ENCODE measurements around the gene MTHFD1L.
A peak's percentile ranks its signal among the peaks of the same experiment; 100 is the strongest.
"Not testable (repeated sequence)": the region's sequence is repeated elsewhere in the genome, so short reads cannot be mapped to it uniquely, and the experiment has no call there.

Gene MTHFD1L

DNA sequence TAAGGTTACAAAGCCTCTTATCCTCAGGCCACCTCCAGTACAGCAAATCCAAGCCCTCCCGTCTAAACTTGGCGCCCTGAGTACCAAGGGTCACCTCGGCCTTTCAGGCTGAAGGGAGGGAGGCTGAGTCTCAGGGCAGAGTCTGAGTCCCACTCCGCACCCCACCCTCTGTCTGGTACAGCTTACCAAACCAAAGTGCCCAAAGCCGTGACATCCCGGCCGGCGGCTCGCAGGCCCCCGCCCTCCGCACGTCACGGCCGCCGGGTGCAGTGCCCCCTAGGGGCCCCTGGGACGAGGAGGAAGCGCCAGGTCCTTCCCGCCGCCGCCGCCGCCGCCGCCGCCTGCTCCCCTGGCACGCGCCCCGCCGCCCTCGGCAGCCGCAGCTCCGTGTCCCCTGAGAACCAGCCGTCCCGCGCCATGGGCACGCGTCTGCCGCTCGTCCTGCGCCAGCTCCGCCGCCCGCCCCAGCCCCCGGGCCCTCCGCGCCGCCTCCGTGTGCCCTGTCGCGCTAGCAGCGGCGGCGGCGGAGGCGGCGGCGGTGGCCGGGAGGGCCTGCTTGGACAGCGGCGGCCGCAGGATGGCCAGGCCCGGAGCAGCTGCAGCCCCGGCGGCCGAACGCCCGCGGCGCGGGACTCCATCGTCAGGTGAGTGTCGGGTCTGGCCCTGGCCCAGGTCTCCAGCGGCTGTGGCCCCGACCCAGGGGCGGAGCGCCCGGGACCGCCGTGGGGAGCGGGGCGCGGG lies at the start of gene MTHFD1L:
MTHFD1L (plus strand) TSS at position 297 of the 741 bp plus-strand sequence; CDS start at position 418, 121 bp downstream.
- no peak for DNase-seq (ENCODE audit: low read depth)

DNA sequence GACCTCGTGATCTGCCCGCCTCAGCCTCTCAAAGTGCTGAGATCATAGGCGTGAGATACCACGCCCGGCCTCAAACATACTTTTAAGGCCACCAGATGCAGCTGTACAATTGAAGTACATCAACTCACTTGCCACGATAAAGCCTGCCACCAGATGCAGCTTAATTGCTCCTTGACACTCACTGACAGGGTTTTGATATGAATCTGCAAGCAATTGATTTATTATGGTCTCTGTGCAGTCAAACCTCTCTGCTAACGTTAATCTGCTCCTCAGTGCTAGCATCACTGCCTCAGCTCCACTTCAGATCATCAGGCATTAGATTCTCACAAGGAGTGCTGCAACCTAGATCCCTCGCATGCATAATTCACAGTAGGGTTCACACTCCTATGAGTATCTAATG lies 48.9 kb upstream of the MTHFD1L start:
- DNase-seq (ENCODE audit: low read depth) = not testable (repeated sequence)

GRCh38 chr6:150822932-150823331 lies 42.6 kb upstream of the MTHFD1L start:
- DNase-seq (ENCODE audit: low read depth) = no peak

- DNase-seq (ENCODE audit: low read depth) = no peak
These were observed 38.7 kb upstream of the MTHFD1L start for GRCh38 chr6:150826788-150827187.

GRCh38 chr6:150828107-150828506 lies 37.4 kb upstream of the MTHFD1L start:
- DNase-seq (ENCODE audit: low read depth) = not testable (repeated sequence)

GRCh38 chr6:150830439-150831165 lies 34.9 kb upstream of the MTHFD1L start:
- DNase-seq (ENCODE audit: low read depth) = no peak

DNA sequence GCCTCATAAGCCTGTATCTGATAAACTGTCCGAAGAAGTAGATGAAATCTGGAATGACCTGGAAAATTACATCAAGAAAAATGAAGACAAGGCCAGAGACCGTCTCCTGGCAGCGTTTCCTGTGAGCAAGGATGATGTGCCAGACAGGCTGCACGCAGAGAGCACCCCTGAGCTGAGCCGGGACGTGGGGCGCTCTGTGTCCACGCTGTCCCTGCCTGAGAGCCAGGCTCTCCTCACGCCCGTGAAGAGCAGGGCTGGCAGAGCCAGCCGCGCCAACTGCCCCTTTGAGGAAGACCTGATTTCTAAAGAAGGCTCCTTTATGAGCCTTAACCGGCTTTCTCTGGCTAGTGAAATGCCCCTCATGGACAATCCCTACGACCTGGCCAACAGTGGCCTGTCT lies 33.9 kb upstream of the MTHFD1L start:
- DNase-seq (ENCODE audit: low read depth) = no peak

- DNase-seq (ENCODE audit: low read depth) = no peak
These were observed 29.9 kb upstream of the MTHFD1L start for GRCh38 chr6:150835620-150836019.

DNA sequence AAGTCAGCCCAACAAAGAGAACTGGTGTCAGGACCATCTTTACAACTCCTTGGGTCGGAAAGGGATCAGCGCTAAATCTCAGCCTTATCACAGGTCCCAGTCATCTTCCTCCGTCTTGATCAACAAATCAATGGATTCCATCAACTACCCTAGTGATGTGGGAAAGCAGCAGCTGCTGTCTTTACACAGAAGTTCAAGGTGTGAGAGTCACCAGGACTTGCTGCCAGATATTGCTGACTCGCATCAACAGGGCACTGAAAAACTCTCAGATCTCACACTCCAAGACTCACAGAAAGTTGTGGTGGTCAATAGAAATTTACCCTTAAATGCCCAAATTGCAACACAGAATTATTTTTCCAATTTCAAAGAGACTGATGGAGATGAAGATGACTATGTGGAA lies 25.3 kb upstream of the MTHFD1L start:
- no peak for DNase-seq (ENCODE audit: low read depth)

GRCh38 chr6:150841189-150841588 lies 24.3 kb upstream of the MTHFD1L start:
- no peak for DNase-seq (ENCODE audit: low read depth)

- no peak for DNase-seq (ENCODE audit: low read depth)
These were observed 23.8 kb upstream of the MTHFD1L start for GRCh38 chr6:150841697-150842096.

- no peak for DNase-seq (ENCODE audit: low read depth)
These were observed 21.1 kb upstream of the MTHFD1L start for GRCh38 chr6:150844371-150844770.

- no peak for DNase-seq (ENCODE audit: low read depth)
These were observed 18.9 kb upstream of the MTHFD1L start for GRCh38 chr6:150846641-150847040.

DNA sequence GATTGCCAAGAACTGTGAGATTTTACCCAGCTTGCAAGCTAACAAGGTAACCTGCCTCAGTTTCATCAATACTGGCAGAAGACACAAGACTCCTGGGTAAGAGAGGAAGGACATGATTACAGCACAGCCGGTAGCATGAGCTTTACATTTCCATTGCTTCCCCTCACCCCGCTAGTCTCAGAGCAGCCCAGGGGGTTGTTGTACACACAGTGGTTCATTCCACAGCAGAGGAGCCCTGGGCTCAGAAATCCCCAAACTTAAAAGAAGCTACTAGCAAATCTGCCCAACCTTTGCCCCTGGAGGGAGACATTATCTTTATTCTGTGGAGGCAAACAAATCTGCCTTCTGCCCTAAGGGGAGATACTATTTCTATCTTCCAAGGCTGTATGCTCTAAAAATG lies 17.1 kb upstream of the MTHFD1L start:
- no peak for DNase-seq (ENCODE audit: low read depth)

DNA sequence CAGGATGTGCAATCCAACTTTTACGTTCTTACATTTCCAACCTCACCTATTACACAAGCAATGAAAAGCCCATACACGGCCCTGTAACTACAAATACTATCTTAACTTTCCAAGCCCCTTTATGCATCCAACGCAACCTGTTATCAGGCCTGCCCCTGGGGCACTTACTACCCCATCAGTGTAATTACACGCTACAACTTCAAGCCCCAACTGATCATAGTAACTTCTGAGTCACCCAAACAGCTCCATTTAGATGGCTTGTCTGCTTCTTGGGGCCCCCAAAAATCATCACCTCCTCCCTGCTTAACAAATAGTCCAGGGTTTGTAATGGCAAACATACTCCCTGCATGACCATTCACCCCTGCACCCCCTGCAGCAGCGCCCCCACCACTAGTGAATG lies 11.1 kb upstream of the MTHFD1L start:
- DNase-seq (ENCODE audit: low read depth) = not testable (repeated sequence)

GRCh38 chr6:150855171-150855570 lies 10.3 kb upstream of the MTHFD1L start:
- DNase-seq (ENCODE audit: low read depth) = not testable (repeated sequence)

DNA sequence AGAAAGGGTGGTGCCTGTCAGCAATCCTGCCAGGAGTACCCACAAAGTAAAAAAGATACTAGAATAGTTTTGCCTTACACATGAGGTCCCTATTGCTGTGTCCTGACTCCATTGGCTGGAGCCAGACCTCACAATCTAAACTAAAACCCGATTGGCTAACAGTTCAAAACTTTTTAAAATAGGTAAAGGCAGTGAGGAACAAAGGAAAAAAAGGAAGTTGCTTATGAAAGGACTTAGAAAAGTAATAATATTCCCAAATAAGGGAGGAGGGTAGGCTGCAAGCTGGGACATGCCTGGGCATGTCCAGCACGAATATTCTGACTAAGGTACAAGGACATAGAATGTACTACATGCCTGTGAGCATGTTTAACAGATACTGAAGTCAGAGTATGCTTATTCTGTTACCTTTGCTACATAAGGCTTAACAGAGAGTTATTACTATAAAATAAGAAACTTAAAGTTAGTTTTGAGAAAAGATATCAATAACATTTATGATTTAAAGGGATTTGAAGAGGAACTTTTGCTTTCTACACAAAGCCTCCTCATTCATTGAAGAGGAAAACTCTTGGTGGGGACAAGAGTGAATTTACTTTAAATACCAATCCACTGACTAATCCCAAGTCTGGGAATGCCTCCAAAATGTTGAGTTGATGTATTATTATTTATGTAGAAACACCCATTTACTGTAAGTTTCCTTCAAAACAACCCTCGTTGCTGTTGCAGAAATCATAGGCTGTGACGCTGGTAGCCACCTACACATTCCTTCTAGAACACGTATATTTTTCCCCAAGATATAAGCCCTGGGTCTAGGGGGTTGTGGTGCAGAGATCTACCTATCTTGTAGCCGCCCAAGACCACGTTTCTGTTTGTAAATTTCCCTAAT lies 8.2 kb upstream of the MTHFD1L start:
- DNase-seq (ENCODE audit: low read depth) = peak; percentile 91

DNA sequence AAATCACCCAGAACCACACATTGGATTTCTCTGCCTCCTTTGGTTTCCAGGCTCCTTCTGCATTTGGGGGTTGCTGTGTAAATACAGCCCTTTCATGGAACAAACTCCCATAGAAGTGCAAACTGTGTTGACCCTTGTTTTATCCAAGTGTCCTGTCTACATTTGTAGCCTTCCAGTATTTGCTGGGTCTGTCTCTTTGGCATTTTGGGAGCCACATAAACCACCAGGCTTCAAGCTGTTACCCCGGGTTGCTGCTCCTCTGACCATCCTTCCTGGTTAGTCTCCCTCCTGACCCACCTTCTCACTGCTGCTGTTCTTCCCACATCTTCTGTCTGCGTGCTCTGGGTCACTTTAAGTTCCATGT lies 7.6 kb upstream of the MTHFD1L start:
- no peak for DNase-seq (ENCODE audit: low read depth)

DNA sequence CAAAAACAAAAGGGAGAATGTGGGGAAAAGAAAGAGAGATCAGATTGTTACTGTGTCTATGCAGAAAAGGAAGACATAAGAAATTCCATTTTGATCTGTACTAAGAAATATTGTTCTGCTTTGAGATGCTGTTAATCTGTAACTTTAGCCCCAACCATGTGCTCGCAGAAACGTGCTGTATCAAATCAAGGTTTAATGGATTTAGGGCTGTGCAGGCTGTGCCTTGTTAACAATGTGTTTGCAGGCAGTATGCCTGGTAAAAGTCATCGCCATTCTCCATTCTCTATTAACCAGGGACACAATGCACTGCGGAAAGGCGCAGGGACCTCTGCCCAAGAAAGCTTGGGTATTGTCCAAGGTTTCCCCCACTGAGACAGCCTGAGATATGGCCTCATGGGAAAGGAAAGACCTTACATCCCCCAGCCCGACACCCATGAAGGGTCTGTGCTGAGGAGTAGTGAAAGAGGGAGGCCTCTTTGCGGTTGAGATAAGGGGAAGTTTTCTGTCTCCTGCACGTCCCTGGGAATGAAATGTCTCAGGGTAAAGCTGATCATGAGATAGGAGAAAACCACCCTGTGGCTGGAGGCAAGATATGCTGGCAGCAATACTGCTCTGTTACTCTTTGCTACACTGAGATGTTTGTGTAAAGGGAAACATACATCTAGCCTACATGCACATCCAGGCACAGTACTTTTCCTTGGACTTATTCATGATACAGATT lies 3.9 kb upstream of the MTHFD1L start:
- DNase-seq (ENCODE audit: low read depth) = not testable (repeated sequence)

DNA sequence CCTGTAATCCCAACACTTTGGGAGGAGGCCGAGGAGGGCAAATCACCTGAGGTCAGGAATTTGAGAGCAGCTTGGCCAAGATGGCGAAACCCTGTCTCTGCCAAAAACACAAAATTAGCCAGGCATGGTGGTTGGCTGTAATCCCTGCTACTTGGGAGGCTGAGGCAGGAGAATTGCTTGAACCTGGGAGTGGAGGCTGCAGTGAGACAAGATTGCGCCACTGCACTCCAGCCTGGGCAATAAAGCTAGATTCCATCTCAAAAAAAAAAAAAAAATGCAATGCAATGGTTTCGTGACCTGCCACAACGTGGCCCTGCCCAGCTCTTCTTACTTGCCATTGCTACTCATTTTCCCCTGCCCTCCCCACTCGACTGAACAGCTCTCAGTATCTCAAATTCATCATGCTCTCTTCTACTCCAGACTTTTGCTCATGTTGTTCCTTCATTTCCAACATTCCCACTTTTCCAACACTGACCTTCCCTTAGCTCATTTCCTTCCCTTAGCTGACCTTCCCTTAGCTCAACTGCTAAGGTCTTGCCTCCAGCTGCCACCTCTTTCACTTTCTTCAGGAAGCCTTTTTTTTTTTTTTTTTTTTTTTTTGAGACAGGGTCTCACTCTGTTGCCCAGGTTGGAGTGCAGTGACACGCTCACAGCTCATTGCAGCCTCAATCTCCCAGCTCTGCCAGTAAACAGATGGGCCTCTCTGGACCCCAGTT lies 2.1 kb upstream of the MTHFD1L start:
- no peak for DNase-seq (ENCODE audit: low read depth)

DNA sequence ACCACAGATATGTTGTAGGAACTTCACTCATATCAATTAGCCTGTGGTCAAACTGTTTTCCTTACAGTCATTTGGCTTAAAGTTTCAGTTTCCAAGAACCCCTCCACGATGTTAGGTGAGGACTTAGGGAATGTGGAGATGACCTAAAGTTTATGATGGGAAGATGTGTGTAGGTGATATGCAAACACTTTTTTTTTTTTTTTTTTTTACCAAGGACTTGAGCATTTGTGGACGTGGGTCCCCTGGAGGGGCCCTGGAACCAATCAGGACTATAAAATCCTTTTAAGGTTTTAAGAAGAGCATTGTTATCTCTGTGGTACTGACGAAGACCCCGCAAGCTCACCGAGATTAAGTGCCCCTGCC lies 478 bp upstream of the MTHFD1L start:
- no peak for DNase-seq (ENCODE audit: low read depth)
